DOHH2 (cell line): ENCODE measurements around the gene SNX2.

Experiments
- H3F3A ChIP-seq: fragments of 200-600 bp; sonication (generic), shearing (Covaris generic); 2 replicates; pipeline ENCODE4 v1.6.0; 2016; ENCODE audit warnings: antibody characterized with exemption, mild to moderate bottlenecking; ENCODE audit not compliant: control insufficient read depth, insufficient read depth
- H3K27ac ChIP-seq: fragments of 200-600 bp; sonication (generic); 2 replicates; pipeline ENCODE4 v1.5.1; 2014; ENCODE audit warnings: low read depth, mild to moderate bottlenecking, low read length, moderate library complexity
- H3K27me3 ChIP-seq: fragments of 200-600 bp; sonication (generic); 2 replicates; pipeline ENCODE4 v1.6.1; 2014; ENCODE audit warnings: mild to moderate bottlenecking, low read length, mixed read lengths; ENCODE audit not compliant: control insufficient read depth
- H3K36me3 ChIP-seq: fragments of 200-600 bp; sonication (generic); 2 replicates; pipeline ENCODE4 v1.6.1; 2014; ENCODE audit warnings: mild to moderate bottlenecking, low read length, moderate library complexity, mixed read lengths; ENCODE audit not compliant: control insufficient read depth
- H3K4me1 ChIP-seq: fragments of 200-600 bp; sonication (generic); 2 replicates; pipeline ENCODE4 v1.6.1; 2014; ENCODE audit warnings: mild to moderate bottlenecking, low read length, mixed read lengths; ENCODE audit not compliant: control insufficient read depth
- H3K4me2 ChIP-seq: fragments of 200-600 bp; sonication (generic); 2 replicates; pipeline ENCODE4 v1.6.0; 2014; ENCODE audit warnings: mild to moderate bottlenecking, low read length, moderate library complexity
- H3K4me3 ChIP-seq: fragments of 200-600 bp; sonication (generic); 2 replicates; pipeline ENCODE4 v1.5.1; 2014; ENCODE audit warnings: mild to moderate bottlenecking, low read length, mixed read lengths
- H3K79me2 ChIP-seq: fragments of 200-600 bp; sonication (generic); 2 replicates; pipeline ENCODE4 v1.6.1; 2014; ENCODE audit warnings: mild to moderate bottlenecking, low read length, mixed read lengths; ENCODE audit not compliant: control insufficient read depth
- H3K9me2 ChIP-seq: fragments of 200-600 bp; sonication (generic); replicated peaks from 2 replicates; pipeline ENCODE4 v1.6.1; 2014; ENCODE audit warnings: mild to moderate bottlenecking, low read length, mixed read lengths; ENCODE audit not compliant: control insufficient read depth
- H3K9me3 ChIP-seq: fragments of 200-600 bp; sonication (generic); 2 replicates; pipeline ENCODE4 v1.6.1; 2014; ENCODE audit warnings: antibody characterized with exemption, low read length, mixed read lengths; ENCODE audit not compliant: control insufficient read depth, insufficient read depth
- H4K20me1 ChIP-seq: fragments of 200-600 bp; sonication (generic); 2 replicates; pipeline ENCODE4 v1.6.0; 2014; ENCODE audit warnings: low read depth, mild to moderate bottlenecking, antibody characterized with exemption, low read length, moderate library complexity; ENCODE audit not compliant: control insufficient read depth, insufficient read depth
- EZH2phosphoT487 ChIP-seq: fragments of 200-600 bp; sonication (generic); IDR thresholded peaks from 2 replicates; pipeline ENCODE4 v1.6.1; 2017; ENCODE audit warnings: borderline replicate concordance, mild to moderate bottlenecking, antibody characterized with exemption, low read length, moderate library complexity, mixed read lengths
- TF ChIP-seq, protein P1 (sequence below): fragments of 200-600 bp; sonication (generic); IDR thresholded peaks from one replicate; pipeline ENCODE4 v1.5.1; 2014; ENCODE audit warnings: antibody characterized with exemption, mild to moderate bottlenecking, low read depth, low read length; ENCODE audit not compliant: poor library complexity, severe bottlenecking

Gene SNX2, protein sequence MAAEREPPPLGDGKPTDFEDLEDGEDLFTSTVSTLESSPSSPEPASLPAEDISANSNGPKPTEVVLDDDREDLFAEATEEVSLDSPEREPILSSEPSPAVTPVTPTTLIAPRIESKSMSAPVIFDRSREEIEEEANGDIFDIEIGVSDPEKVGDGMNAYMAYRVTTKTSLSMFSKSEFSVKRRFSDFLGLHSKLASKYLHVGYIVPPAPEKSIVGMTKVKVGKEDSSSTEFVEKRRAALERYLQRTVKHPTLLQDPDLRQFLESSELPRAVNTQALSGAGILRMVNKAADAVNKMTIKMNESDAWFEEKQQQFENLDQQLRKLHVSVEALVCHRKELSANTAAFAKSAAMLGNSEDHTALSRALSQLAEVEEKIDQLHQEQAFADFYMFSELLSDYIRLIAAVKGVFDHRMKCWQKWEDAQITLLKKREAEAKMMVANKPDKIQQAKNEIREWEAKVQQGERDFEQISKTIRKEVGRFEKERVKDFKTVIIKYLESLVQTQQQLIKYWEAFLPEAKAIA

DNA sequence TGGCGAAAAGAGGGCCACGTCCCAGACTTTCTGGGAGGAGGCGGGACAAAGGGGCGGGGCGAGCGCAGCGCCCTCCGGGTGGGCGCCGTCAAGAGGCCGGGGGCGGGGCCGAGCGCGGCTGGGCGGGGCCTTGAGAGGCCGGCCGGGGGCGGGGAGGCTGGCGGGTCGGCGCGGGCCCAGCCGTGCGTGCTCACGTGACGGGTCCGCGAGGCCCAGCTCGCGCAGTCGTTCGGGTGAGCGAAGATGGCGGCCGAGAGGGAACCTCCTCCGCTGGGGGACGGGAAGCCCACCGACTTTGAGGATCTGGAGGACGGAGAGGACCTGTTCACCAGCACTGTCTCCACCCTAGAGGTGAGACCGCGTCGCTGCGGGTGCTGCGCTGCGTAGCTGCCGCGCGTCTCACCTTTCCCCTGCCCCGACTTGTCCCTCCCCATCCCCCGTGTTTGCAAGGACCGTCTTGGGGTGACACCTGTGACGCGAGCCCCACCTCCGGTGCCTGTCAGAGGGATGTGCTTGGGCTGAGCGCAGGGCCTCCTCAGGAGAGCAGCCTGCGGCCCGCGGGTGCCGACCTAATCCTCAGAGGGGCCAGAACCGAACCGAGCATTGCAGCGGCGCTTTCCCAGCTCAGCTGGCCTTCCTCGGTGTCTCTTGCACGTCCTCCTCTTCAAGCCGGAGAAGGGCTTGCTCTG, at the start of gene SNX2:
Gene SNX2 (plus strand): TSS at position 220 of the 689 bp plus-strand sequence. CDS start 24 bp downstream, at position 244.
- H3K27ac ChIP-seq, result peak within 1 kb of the TSS; percentile 84
- H3F3A ChIP-seq, result peaks cover 15% of the 10 kb centered on the region
- no peaks in the 10 kb centered on the region for H3K9me2 ChIP-seq
- H3K36me3 ChIP-seq, result 0 out of 2 replicates have a peak, but pooled peaks cover 3% of the 10 kb centered on the region
- H3K79me2 ChIP-seq, result peaks cover 45% of the 10 kb centered on the region
- peak within 1 kb of the TSS; percentile 93 for H3K4me2 ChIP-seq
- peak within 1 kb of the TSS; percentile 91 for H3K4me3 ChIP-seq
- H3K9me3 ChIP-seq, result no peaks in the 10 kb centered on the region
- H3K4me1 ChIP-seq, result peaks cover 42% of the 10 kb centered on the region
- peaks cover 8% of the 10 kb centered on the region; the same call in 1 of the 2 replicates for H3K27me3 ChIP-seq
- peaks cover 20% of the 10 kb centered on the region for H4K20me1 ChIP-seq
- TF ChIP-seq, protein P1, sequence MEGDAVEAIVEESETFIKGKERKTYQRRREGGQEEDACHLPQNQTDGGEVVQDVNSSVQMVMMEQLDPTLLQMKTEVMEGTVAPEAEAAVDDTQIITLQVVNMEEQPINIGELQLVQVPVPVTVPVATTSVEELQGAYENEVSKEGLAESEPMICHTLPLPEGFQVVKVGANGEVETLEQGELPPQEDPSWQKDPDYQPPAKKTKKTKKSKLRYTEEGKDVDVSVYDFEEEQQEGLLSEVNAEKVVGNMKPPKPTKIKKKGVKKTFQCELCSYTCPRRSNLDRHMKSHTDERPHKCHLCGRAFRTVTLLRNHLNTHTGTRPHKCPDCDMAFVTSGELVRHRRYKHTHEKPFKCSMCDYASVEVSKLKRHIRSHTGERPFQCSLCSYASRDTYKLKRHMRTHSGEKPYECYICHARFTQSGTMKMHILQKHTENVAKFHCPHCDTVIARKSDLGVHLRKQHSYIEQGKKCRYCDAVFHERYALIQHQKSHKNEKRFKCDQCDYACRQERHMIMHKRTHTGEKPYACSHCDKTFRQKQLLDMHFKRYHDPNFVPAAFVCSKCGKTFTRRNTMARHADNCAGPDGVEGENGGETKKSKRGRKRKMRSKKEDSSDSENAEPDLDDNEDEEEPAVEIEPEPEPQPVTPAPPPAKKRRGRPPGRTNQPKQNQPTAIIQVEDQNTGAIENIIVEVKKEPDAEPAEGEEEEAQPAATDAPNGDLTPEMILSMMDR, result peak; percentile 17
- no peak for TF ChIP-seq EZH2phosphoT487

DNA sequence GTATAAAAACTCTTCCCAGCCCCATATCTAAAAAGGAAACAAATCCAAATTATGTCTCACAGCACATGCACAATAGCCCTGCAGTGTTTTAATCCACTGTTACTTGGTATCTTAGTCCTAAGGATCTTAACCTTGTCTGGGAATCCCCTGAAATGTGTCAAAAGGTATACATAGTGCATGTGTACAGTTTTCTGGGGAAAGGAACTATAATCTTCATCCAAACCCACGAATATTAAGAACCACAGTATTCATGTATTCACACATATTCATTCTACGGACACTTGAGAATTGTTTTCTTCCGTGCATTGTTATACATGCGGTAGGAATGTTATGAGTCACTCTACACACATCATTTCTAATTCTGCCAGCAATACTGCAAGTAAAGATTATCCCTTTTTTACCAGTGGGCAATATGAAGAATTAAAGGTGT, 47.8 kb upstream of the SNX2 start:
- Histone ChIP-seq H3F3A (no peaks in the 10 kb centered on the region), H4K20me1 (no peaks in the 10 kb centered on the region), H3K4me3 (no peak overlapping the region), H3K9me3 (no peaks in the 10 kb centered on the region), H3K27ac (no peak overlapping the region), H3K4me2 (no peak overlapping the region), H3K9me2 (no peaks in the 10 kb centered on the region), H3K27me3 (0 out of 2 replicates have a peak, but pooled peaks cover 3% of the 10 kb centered on the region), H3K4me1 (0 out of 2 replicates have a peak, but pooled peaks cover 2% of the 10 kb centered on the region), H3K79me2 (no peaks in the 10 kb centered on the region), H3K36me3 (no peaks in the 10 kb centered on the region)
- TF ChIP-seq, protein P1, result no peak

DNA sequence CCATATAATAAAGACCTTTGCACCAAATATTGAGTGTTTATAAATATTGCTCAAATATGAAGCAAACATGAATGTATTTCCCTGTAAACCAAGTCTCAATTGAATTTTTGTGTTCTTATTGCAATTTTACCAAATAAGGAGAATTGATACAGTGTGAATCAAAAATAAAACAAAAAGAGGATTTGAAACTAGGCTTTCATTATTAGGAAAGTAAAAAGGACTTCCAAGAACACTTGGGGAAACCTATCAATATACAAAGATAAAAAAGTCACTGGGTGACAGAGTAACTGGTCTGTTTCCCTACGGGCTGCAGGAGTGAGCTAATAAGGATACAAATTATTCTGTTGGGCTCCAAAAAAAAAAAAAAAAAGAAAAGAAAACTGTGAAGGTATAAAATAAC, 44.8 kb upstream of the SNX2 start:
- TF ChIP-seq EZH2phosphoT487, result no peak
- TF ChIP-seq, protein P1, result no peak
- H3K27ac ChIP-seq, result no peak overlapping the region
- no peaks in the 10 kb centered on the region for H3F3A ChIP-seq
- no peaks in the 10 kb centered on the region for H3K79me2 ChIP-seq
- no peaks in the 10 kb centered on the region for H3K36me3 ChIP-seq
- H3K4me3 ChIP-seq, result no peak overlapping the region
- H3K9me2 ChIP-seq, result no peaks in the 10 kb centered on the region
- no peaks in the 10 kb centered on the region; the same call in 1 of the 2 replicates for H3K9me3 ChIP-seq
- no peak overlapping the region for H3K4me2 ChIP-seq
- H4K20me1 ChIP-seq, result no peaks in the 10 kb centered on the region
- H3K27me3 ChIP-seq, result 0 out of 2 replicates have a peak, but pooled peaks cover 3% of the 10 kb centered on the region
- H3K4me1 ChIP-seq, result no peaks in the 10 kb centered on the region
